BJ (cell line): Measurements from ENCODE around the gene BGN. TPM values are rescaled to one million over a fixed set of nuclear protein-coding genes. Genes with fewer than 3 reads are reported as not detected.

Source experiments
- CTCF ChIA-PET: fragments of 350-600 bp; formaldehyde crosslinking; extraction: SDS; loops from one replicate; lab custom pipeline; 2021; ENCODE audit warnings: antibody characterized with exemption, inconsistent platforms; lab: Yijun Ruan, JAX
- POLR2A ChIA-PET: fragments of 300-600 bp; sonication (Branson Sonifier 250); formaldehyde crosslinking; extraction: SDS; loops from one replicate; lab custom pipeline; 2021; ENCODE audit warnings: antibody characterized with exemption; lab: Charles Lee
- DNase-seq: peaks from one replicate; pipeline ENCODE4 v3.0.0-alpha.2; 2011; ENCODE audit warnings: low read depth
- H3K27me3 ChIP-seq: 2 replicates; pipeline ENCODE4 v1.6.0; 2011; ENCODE audit warnings: low read length; ENCODE audit not compliant: control insufficient read depth, insufficient read depth
- H3K36me3 ChIP-seq: 2 replicates; pipeline ENCODE4 v1.5.1; 2011; ENCODE audit warnings: low read length; ENCODE audit not compliant: control insufficient read depth, insufficient read depth
- H3K4me3 ChIP-seq: 2 replicates; pipeline ENCODE4 v1.5.1; 2011; ENCODE audit warnings: low read depth, mild to moderate bottlenecking, control low read depth, low read length
- CTCF ChIP-seq: IDR thresholded peaks from 2 replicates; pipeline ENCODE4 v1.5.1; 2011; ENCODE audit warnings: low read depth, mild to moderate bottlenecking, control low read depth, inconsistent platforms, low read length, moderate library complexity; ENCODE audit not compliant: insufficient read depth
- polyA plus RNA-seq: library from polyadenylated mRNA; depleted of rRNA; stranded (reverse); fragments of >200 nt; gene quantifications from 2 replicates; pipeline ENCODE4 v1.2.3, GENCODE V29; 2011

The BGN gene
- polyA plus RNA-seq, 1 experiment: 487 TPM

DNA sequence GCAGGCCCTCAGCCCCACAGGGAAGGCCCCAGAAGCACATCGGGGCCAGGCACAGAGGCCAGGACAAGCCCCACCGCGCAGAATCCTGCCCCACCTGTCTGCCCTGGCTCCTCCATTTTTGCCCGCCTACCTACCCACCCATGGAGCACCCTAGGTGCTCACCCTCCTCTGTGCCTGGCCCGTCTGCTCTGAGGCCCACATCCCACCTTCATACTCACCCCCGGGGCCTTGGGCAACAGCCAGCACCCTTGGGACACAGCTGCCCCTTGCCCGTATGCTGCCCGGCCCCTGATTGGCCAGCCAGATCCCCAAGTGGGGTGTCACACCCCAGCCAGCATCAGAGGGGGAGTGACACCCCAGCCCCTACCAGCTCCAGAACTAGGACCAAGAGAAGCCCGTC, 38.1 kb upstream of the BGN start:
- ChIA-PET CTCF (interaction anchor here (2.1 kb wide), 1 partner anchor 14 kb away, joined by 5 read pairs; the partner anchor contains the start of gene HAUS7), POLR2A (no interaction called here)
- no peak for TF ChIP-seq CTCF
- Histone ChIP-seq H3K4me3 (no peak overlapping the region), H3K36me3 (peaks cover 4% of the 10 kb centered on the region), H3K27me3 (no peaks in the 10 kb centered on the region)
- DNase-seq: no peak

GRCh38 chrX:153457136-153457825, 37.5 kb upstream of the BGN start:
- ChIA-PET CTCF (interaction anchor here (2.1 kb wide), 1 partner anchor 13 kb away, joined by 5 read pairs; the partner anchor contains the start of gene HAUS7), POLR2A (no interaction called here)
- H3K4me3 ChIP-seq: no peak overlapping the region
- no peaks in the 10 kb centered on the region for H3K27me3 ChIP-seq
- no peak for TF ChIP-seq CTCF
- no peak for DNase-seq
- H3K36me3 ChIP-seq: peaks cover 4% of the 10 kb centered on the region

DNA sequence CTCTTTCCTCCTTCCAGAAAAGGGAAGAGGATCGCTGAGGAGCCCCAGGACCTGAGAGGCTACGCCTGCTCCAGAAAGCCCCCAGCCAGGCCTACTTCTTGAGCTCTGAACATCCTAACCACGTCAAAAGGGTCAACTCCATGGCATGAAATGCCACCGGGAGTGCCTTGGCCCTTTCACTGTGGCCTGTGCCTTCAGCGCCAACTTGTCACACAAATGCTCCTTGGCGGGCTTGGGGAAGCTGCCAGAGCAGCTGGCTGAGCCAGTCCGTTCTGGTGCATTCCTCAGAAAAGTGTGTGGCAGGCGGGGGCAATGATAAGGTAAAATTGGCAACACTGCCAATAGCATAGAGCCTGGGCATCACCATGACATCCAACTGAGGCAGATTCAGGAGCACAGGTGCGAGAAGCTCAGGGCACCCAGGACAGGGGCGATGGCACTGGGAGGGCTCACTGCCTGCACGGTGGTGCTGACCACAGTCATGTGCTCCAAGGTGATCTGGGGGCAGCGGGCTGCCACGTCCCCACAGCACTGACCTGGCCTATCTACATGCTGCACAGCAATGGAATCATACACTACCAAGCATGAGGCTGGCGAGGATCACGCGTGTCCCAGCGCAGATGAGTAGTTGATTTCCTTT, 36.8 kb upstream of the BGN start:
- POLR2A ChIA-PET: no interaction called here
- CTCF ChIA-PET: interaction anchor here (1.2 to 2.1 kb wide), 4 partner anchors 13 to 517 kb away, joined by 3 to 5 read pairs (median 4); partner anchors contain the start of gene HAUS7
- DNase-seq: no peak
- TF ChIP-seq CTCF: no peak
- Histone ChIP-seq H3K36me3 (peaks cover 4% of the 10 kb centered on the region), H3K4me3 (no peak overlapping the region), H3K27me3 (no peaks in the 10 kb centered on the region)

GRCh38 chrX:153458476-153458875, 36.3 kb upstream of the BGN start:
- H3K27me3 ChIP-seq: no peaks in the 10 kb centered on the region
- no peak for DNase-seq
- CTCF ChIA-PET: interaction anchor here (1.2 to 1.5 kb wide), 3 partner anchors 49 to 517 kb away, joined by 3 to 5 read pairs (median 3); no protein-coding TSS in a partner anchor
- peaks cover 4% of the 10 kb centered on the region for H3K36me3 ChIP-seq
- TF ChIP-seq CTCF: no peak
- POLR2A ChIA-PET: no interaction called here
- H3K4me3 ChIP-seq: no peak overlapping the region

DNA sequence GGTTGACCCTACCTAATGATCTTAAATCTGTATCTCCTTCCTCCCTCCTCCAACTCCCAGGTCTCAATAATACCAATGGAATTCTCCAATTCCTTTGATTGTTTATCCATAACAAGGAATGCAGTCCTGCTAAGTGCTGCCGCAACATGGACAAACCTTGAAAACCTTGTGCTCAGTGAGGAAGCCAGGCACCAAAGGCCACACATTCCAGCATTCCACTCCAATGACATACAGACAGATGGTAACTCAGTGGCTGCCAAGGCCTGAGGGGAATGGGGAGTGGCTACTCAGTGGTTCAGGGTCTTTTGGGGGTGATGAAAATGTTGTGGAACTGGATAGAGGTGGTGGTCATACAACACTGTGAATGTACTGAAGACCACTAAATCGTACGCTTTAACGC, 34.8 kb upstream of the BGN start:
- POLR2A ChIA-PET: no interaction called here
- peaks cover 6% of the 10 kb centered on the region for H3K36me3 ChIP-seq
- DNase-seq: no peak
- H3K4me3 ChIP-seq: no peak overlapping the region
- peak; percentile 19; the same call in 1 of the 2 replicates for TF ChIP-seq CTCF
- CTCF ChIA-PET: interaction anchor here (1.0 to 3.0 kb wide), 9 partner anchors 11 to 127 kb away, joined by 3 to 19 read pairs (median 4); partner anchors contain the start of gene HAUS7
- no peaks in the 10 kb centered on the region for H3K27me3 ChIP-seq
